Osteoblast (primary cell): Measurements from ENCODE around the gene OBP2A. TPM values are rescaled to one million over a fixed set of nuclear protein-coding genes. Genes with fewer than 3 reads are reported as not detected.
A peak's percentile ranks its signal among the peaks of the same experiment; 100 is the strongest.

Experiments used
- DNase-seq: peaks from one replicate; pipeline ENCODE4 v3.0.0; 2011; ENCODE audit warnings: low spot score, mixed read lengths; ENCODE audit not compliant: insufficient read length; ENCODE audit errors: missing footprints
- H2AFZ ChIP-seq: 2 replicates; pipeline ENCODE4 v1.6.0; 2011; ENCODE audit warnings: mild to moderate bottlenecking, low read length
- H3K27ac ChIP-seq: 2 replicates; pipeline ENCODE4 v1.5.1; 2011; ENCODE audit warnings: mild to moderate bottlenecking, low read depth, low read length, moderate library complexity
- H3K27me3 ChIP-seq: 2 replicates; pipeline ENCODE4 v1.6.0; 2012; ENCODE audit warnings: mild to moderate bottlenecking, control low read depth, inconsistent platforms, low read length, moderate library complexity; ENCODE audit not compliant: insufficient read depth
- H3K36me3 ChIP-seq: 2 replicates; pipeline ENCODE4 v1.5.1; 2011; ENCODE audit warnings: mild to moderate bottlenecking, low read length, control low read depth, moderate library complexity; ENCODE audit not compliant: insufficient read depth
- H3K4me1 ChIP-seq: 2 replicates; pipeline ENCODE4 v1.5.1; 2011; ENCODE audit warnings: mild to moderate bottlenecking, low read length, control low read depth, moderate library complexity; ENCODE audit not compliant: insufficient read depth
- H3K4me2 ChIP-seq: 2 replicates; pipeline ENCODE4 v1.6.0; 2011; ENCODE audit warnings: mild to moderate bottlenecking, low read length; ENCODE audit not compliant: insufficient read depth
- H3K4me3 ChIP-seq: fragments of 200-600 bp; sonication (generic); 3 replicates; pipeline ENCODE4 v1.5.1; 2012; ENCODE audit warnings: mild to moderate bottlenecking, low read length, inconsistent platforms; ENCODE audit not compliant: insufficient read depth
- H3K79me2 ChIP-seq: 2 replicates; pipeline ENCODE4 v1.6.0; 2012; ENCODE audit warnings: mild to moderate bottlenecking, low read length, control low read depth, inconsistent platforms; ENCODE audit not compliant: insufficient read depth
- H3K9me3 ChIP-seq: 2 replicates; pipeline ENCODE4 v1.5.1; 2011; ENCODE audit warnings: low read depth, low read length, control low read depth
- H4K20me1 ChIP-seq: 2 replicates; pipeline ENCODE4 v1.6.0; 2012; ENCODE audit warnings: mild to moderate bottlenecking, low read length, control low read depth; ENCODE audit not compliant: insufficient read depth
- total RNA-seq: library from RNA; depleted of rRNA; stranded (reverse); fragments of >200 nt; gene quantifications from 2 replicates; pipeline ENCODE4 v1.2.3, GENCODE V29; 2012
- TF ChIP-seq, protein P1 (sequence below): IDR thresholded peaks from 2 replicates; pipeline ENCODE4 v1.5.1; 2011; ENCODE audit warnings: mild to moderate bottlenecking, low read depth, low read length, moderate library complexity; ENCODE audit errors: extremely low read depth

The OBP2A gene
- total RNA-seq, 1 donor = not detected

DNA sequence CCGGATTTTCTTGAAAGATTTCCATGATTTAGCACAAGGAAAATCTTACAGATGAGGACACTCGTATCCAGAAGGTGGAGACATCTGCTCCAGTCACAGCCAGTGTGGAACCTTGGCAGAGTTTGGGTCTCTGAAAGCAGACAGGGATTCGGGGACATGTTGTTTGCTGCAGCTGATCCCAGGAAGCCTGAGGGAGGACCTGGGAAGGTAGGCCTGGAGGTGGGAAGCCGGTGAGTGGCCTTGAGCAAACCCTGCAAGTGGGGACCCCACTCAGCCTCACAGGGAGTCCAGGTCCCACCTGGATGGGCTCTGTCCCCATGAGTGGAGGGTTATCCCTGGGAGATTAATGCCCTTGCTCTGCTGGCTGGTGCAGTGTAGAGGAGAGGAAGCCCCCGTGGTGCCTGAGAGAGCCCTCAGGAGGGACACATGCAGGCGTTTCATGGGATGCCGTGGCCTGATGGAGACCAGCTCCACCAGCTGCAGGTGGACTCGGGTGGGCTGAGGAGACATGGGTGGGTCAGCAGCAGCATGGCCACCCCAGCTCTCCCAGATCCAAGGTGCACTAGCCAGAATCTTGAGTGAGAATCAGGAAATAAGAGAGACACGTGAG is 37.6 kb upstream of the OBP2A start:
- peaks cover 3% of the 10 kb centered on the region for H3K4me1 ChIP-seq
- peaks cover 17% of the 10 kb centered on the region for H3K36me3 ChIP-seq
- TF ChIP-seq, protein P1, sequence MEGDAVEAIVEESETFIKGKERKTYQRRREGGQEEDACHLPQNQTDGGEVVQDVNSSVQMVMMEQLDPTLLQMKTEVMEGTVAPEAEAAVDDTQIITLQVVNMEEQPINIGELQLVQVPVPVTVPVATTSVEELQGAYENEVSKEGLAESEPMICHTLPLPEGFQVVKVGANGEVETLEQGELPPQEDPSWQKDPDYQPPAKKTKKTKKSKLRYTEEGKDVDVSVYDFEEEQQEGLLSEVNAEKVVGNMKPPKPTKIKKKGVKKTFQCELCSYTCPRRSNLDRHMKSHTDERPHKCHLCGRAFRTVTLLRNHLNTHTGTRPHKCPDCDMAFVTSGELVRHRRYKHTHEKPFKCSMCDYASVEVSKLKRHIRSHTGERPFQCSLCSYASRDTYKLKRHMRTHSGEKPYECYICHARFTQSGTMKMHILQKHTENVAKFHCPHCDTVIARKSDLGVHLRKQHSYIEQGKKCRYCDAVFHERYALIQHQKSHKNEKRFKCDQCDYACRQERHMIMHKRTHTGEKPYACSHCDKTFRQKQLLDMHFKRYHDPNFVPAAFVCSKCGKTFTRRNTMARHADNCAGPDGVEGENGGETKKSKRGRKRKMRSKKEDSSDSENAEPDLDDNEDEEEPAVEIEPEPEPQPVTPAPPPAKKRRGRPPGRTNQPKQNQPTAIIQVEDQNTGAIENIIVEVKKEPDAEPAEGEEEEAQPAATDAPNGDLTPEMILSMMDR = no peak
- H3K4me2 ChIP-seq = no peak overlapping the region
- H3K27ac ChIP-seq = no peak overlapping the region
- H3K4me3 ChIP-seq = no peak overlapping the region
- H3K79me2 ChIP-seq = no peaks in the 10 kb centered on the region
- H4K20me1 ChIP-seq = peaks cover 14% of the 10 kb centered on the region
- no peaks in the 10 kb centered on the region for H3K27me3 ChIP-seq
- no peaks in the 10 kb centered on the region for H3K9me3 ChIP-seq
- H2AFZ ChIP-seq = no peak overlapping the region
- peak; percentile 39 for DNase-seq

DNA sequence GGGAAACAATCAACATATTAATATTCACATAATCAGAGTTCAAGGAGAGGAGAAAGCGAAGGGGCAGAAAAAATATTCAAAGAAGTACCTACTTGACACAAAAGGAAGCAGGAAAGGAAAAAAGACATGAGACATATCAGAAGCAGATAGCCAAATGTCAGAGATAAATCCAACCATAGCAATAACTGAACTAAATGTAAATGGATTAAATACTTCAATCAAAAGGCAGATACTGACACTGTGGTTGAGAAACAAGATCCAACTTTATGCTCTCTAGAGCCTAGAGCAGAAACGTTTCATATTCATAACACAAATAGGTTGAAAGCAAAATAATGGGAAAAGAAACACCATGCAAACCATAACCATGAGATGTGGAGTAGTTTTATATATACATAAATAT is 36.5 kb upstream of the OBP2A start:
- no peak overlapping the region for H3K27ac ChIP-seq
- peaks cover 3% of the 10 kb centered on the region for H3K4me1 ChIP-seq
- no peak overlapping the region for H2AFZ ChIP-seq
- peaks cover 6% of the 10 kb centered on the region for H3K36me3 ChIP-seq
- H4K20me1 ChIP-seq = peaks cover 9% of the 10 kb centered on the region
- H3K9me3 ChIP-seq = no peaks in the 10 kb centered on the region
- no peaks in the 10 kb centered on the region for H3K79me2 ChIP-seq
- TF ChIP-seq, protein P1 = no peak
- no peak for DNase-seq
- no peak overlapping the region for H3K4me2 ChIP-seq
- H3K27me3 ChIP-seq = no peaks in the 10 kb centered on the region
- no peak overlapping the region for H3K4me3 ChIP-seq

- H3K4me2 ChIP-seq = no peak overlapping the region
- TF ChIP-seq, protein P1 = no peak
These were observed 33.7 kb upstream of the OBP2A start for GRCh38 chr9:135512241-135512603.

DNA sequence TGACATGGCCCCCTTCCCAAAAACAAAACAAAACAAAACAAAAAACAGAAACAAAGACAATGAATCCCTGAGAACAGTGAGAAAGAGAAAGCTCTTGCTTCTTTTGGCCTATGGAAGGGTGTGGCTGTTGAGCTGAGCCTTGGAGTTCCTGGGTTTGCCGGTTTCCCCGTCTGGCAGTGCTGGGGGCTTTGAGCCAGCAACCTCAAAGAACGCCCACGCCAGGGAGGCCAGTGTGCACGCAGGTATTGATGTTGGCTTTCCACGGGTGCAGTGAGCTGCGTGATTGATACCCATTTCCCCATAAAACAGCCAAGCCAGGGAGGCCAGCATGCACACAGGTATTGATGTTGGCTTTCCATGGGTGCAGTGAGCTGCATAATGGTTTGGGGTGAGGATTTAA is 33.0 kb upstream of the OBP2A start:
- H3K4me2 ChIP-seq = no peak overlapping the region
- peak; percentile 73 for DNase-seq
- no peaks in the 10 kb centered on the region for H3K27me3 ChIP-seq

More at GRCh38 chr9:135512241-135512603, 33.7 kb upstream of the OBP2A start:
- Histone ChIP-seq H3K27ac (no peak overlapping the region), H3K4me3 (no peak overlapping the region), H2AFZ (no peak overlapping the region), H3K79me2 (no peaks in the 10 kb centered on the region), H3K36me3 (no peaks in the 10 kb centered on the region), H3K4me1 (peaks cover 3% of the 10 kb centered on the region), H3K9me3 (no peaks in the 10 kb centered on the region), H4K20me1 (no peaks in the 10 kb centered on the region), H3K27me3 (no peaks in the 10 kb centered on the region)
- peak; percentile 43 for DNase-seq

More for the DNA sequence above, 33.0 kb upstream of the OBP2A start:
- Histone ChIP-seq H4K20me1 (no peaks in the 10 kb centered on the region), H3K79me2 (no peaks in the 10 kb centered on the region), H3K4me1 (peaks cover 3% of the 10 kb centered on the region), H3K9me3 (no peaks in the 10 kb centered on the region), H2AFZ (no peak overlapping the region), H3K36me3 (no peaks in the 10 kb centered on the region), H3K27ac (no peak overlapping the region), H3K4me3 (no peak overlapping the region)
- TF ChIP-seq, protein P1 = no peak
